ENCODE results near the gene ZRANB3.
A peak's percentile ranks its signal among the peaks of the same experiment; 100 is the strongest.

ZRANB3 gene

DNA sequence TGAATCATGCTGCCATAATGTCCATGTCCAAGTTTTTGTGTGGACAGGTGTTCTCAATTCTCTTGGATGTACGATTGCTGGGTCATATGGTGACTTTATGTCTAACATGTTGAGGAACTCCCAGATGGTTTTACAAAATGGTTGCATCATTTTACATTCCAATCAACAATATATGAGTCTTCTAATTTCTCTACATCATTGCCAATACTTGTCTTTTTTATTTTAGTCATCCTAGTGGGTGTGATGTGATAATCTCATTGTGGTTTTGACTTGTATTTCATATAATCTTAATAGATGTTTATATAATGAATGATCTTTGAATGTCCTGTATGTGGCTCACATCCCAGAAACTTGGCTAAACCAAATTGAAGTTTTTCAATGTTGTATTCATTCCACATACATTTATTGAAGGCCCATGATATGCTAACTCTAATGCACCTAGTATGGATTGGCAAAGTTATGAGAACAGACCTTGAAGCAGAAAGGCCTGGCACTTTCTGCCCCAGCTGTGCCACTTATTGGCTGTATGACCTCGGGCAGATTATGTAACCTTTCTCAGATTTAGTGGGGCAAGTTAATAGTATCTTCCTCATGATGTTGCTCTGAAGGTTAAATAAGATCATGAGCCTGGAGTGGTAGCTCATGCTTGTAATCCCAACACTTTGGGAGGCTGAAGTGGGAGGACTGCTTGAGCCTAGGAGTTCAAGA, 273.5 kb downstream of the ZRANB3 start:
- H3K36me3 ChIP-seq (ENCODE audit: control insufficient read depth, insufficient read depth, low read length): no peaks in the 10 kb centered on the region
- TF ChIP-seq, protein P1, sequence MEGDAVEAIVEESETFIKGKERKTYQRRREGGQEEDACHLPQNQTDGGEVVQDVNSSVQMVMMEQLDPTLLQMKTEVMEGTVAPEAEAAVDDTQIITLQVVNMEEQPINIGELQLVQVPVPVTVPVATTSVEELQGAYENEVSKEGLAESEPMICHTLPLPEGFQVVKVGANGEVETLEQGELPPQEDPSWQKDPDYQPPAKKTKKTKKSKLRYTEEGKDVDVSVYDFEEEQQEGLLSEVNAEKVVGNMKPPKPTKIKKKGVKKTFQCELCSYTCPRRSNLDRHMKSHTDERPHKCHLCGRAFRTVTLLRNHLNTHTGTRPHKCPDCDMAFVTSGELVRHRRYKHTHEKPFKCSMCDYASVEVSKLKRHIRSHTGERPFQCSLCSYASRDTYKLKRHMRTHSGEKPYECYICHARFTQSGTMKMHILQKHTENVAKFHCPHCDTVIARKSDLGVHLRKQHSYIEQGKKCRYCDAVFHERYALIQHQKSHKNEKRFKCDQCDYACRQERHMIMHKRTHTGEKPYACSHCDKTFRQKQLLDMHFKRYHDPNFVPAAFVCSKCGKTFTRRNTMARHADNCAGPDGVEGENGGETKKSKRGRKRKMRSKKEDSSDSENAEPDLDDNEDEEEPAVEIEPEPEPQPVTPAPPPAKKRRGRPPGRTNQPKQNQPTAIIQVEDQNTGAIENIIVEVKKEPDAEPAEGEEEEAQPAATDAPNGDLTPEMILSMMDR (IDR thresholded peaks at IDR 0.05; ENCODE audit: insufficient read depth, low read length, poor library complexity, severe bottlenecking): no peak
- H3K4me3 ChIP-seq (replicated peaks; ENCODE audit: low read depth, low read length): no peak overlapping the region
- DNase-seq (ENCODE audit: extremely low read depth, insufficient read length): no peak
- no peaks in the 10 kb centered on the region for H3K27me3 ChIP-seq (replicated peaks; ENCODE audit: control insufficient read depth, insufficient read depth, low read length)

DNA sequence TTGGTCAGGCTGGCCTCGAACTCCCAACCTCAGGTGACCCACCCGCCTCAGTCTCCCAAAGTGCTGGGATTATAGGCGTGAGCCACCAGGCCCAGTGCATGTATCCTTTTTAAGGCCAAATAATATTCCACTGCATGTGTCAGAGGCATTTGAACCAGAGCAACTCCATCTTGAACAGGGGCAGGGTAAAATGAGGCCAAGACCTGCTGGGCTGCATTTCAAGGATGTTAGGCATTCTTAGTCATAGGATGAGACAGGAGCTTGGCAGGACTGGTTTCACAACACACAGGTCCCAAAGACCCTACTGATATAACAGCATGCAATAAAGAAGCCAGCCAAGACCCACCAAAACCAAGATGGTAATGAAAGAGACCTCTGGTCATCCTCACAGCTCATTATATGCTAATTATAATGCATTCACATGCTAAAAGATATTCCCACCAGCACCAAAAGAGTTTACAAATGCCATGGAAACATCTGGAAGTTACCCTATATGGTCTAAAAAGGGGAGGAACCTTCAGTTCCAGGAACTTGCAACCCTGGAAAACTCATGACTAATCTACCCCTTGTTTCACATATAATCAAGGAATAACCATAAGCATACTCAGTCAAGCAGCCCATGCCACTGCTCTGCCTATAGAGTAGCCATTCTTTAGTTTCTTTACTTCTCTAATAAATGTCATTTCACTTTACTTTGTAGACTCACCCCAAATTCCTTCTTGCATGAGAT, 274.3 kb downstream of the ZRANB3 start:
- TF ChIP-seq, protein P1 (IDR thresholded peaks at IDR 0.05; ENCODE audit: insufficient read depth, low read length, poor library complexity, severe bottlenecking): no peak
- no peaks in the 10 kb centered on the region for H3K36me3 ChIP-seq (ENCODE audit: control insufficient read depth, insufficient read depth, low read length)
- H3K4me3 ChIP-seq (replicated peaks; ENCODE audit: low read depth, low read length): no peak overlapping the region
- no peaks in the 10 kb centered on the region for H3K27me3 ChIP-seq (replicated peaks; ENCODE audit: control insufficient read depth, insufficient read depth, low read length)
- no peak for DNase-seq (ENCODE audit: extremely low read depth, insufficient read length)

DNA sequence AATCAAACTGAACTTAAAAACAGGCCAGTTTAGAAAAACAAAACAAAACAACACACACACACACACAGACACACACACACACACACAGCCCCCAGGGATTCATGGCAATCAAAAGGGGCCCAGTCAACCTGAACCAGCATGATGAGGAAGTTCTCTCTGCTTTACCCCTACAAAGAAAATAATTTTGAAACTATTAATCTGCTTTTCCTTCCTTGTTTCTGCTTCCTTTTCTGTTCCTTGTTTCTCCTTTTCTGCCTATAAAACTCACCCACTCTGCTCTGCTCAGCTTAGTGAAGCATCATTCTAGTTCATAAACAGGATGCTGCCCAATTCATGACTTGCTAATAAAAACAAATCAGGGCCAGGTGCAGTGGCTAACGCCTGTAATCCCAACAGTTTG, 275.8 kb downstream of the ZRANB3 start:
- H3K36me3 ChIP-seq (ENCODE audit: control insufficient read depth, insufficient read depth, low read length): no peaks in the 10 kb centered on the region
- TF ChIP-seq, protein P1 (IDR thresholded peaks at IDR 0.05; ENCODE audit: insufficient read depth, low read length, poor library complexity, severe bottlenecking): no peak
- no peak overlapping the region for H3K4me3 ChIP-seq (replicated peaks; ENCODE audit: low read depth, low read length)
- no peaks in the 10 kb centered on the region for H3K27me3 ChIP-seq (replicated peaks; ENCODE audit: control insufficient read depth, insufficient read depth, low read length)
- peak; percentile 29 for DNase-seq (ENCODE audit: extremely low read depth, insufficient read length)

DNA sequence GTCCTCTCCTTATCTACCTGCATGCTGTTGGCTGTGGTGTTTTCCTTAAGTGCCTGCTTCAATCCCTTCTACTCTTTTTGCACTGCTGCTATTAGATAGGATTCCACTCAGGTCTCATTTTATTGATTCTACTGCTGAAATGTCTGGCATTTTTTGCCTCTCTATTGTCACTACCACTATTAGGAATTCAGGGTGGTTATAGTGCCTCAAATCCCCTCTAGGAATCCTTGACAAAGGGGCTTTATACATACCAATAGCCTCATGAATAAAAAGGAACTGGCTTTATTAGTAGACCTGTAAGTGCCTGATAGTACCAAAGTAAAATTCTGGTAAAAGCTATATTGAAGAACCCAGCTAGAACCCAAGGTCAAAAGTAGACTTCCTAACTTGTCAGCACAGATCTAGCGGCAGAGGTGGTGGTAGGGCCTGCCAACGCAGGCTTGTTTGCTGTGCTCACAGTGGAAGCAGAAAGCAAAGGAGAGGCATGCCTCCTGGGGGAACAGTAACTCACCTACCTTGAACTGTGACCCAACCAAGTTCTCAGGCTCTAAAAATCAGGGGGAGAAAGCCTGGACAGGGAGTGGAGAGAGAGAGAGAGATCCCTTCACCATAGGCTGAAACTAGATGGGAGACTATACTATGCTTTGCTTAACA, 278.1 kb downstream of the ZRANB3 start:
- H3K27me3 ChIP-seq (replicated peaks; ENCODE audit: control insufficient read depth, insufficient read depth, low read length): no peaks in the 10 kb centered on the region
- no peaks in the 10 kb centered on the region for H3K36me3 ChIP-seq (ENCODE audit: control insufficient read depth, insufficient read depth, low read length)
- TF ChIP-seq, protein P1 (IDR thresholded peaks at IDR 0.05; ENCODE audit: insufficient read depth, low read length, poor library complexity, severe bottlenecking): no peak
- no peak for DNase-seq (ENCODE audit: extremely low read depth, insufficient read length)
- no peak overlapping the region for H3K4me3 ChIP-seq (replicated peaks; ENCODE audit: low read depth, low read length)

DNA sequence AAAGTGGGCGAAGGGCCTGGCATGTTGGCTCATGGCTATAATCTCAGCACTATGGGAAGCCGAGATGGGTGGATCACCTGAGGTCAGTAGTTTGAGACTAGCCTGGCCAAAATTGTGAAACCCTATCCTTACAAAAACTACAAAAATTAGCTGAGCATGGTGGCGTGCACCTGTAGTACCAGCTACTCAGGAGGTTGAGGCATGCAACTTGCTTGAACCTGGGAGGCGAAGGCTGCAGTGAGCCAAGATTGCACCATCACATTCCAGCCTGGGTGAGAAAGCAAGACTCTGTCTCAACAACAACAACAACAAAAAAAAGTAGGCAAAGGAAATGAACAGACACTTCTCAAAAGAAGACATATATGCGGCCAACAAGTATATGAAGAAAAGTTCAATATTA, 282.4 kb downstream of the ZRANB3 start:
- no peaks in the 10 kb centered on the region for H3K36me3 ChIP-seq (ENCODE audit: control insufficient read depth, insufficient read depth, low read length)
- H3K4me3 ChIP-seq (replicated peaks; ENCODE audit: low read depth, low read length): no peak overlapping the region
- H3K27me3 ChIP-seq (replicated peaks; ENCODE audit: control insufficient read depth, insufficient read depth, low read length): no peaks in the 10 kb centered on the region
- TF ChIP-seq, protein P1 (IDR thresholded peaks at IDR 0.05; ENCODE audit: insufficient read depth, low read length, poor library complexity, severe bottlenecking): no peak
- DNase-seq (ENCODE audit: extremely low read depth, insufficient read length): no peak

Data from GM06990 (cell line).